K562 (cell line): Measurements from ENCODE around the gene TMEM63C. TPM values are rescaled to one million over a fixed set of nuclear protein-coding genes. Genes with fewer than 3 reads are reported as not detected.

ENCODE experiments used
- ATAC-seq: fragments of 200-7000 bp; cut with Tn5 transposase; 3 replicates; pipeline ENCODE4 v1.9.1; 2020; ENCODE audit warnings: moderate library complexity
- BruUV-seq: library from RNA; stranded (reverse); fragments of 400-500 nt; replicated peaks from 2 replicates; lab custom pipeline; 2021; lab: Mats Ljungman, UMichigan
- CTCF ChIA-PET: fragments of 300-600 bp; formaldehyde crosslinking; extraction: SDS; loops from one replicate; lab custom pipeline; 2021; ENCODE audit warnings: low intra/inter-chr PET ratio; lab: Yijun Ruan, JAX
- POLR2A ChIA-PET: fragments of 300-600, 350-650 bp; sonication (Branson Sonifier 250); formaldehyde crosslinking; extraction: SDS; loops from one replicate; lab custom pipeline; 2021; ENCODE audit warnings: antibody characterized with exemption, inconsistent platforms; lab: Yijun Ruan, JAX
- DNase-seq, 4 experiments: peaks; one replicate each; pipeline versions ENCODE4 v3.0.0 to v3.0.0-alpha.2; 2011 to 2018; ENCODE audit warnings: low spot score in 3 of 4, mixed read lengths in 3 of 4; ENCODE audit errors: extremely low read depth in 1 of 4
- FAIRE-seq: peaks from 2 replicates; lab custom pipeline; 2011; peaks lifted over from hg19 to GRCh38; lab: Jason Lieb, UNC
- H2AFZ ChIP-seq: 2 replicates; pipeline ENCODE4 v1.6.0; 2011; ENCODE audit warnings: low read depth, low read length, control low read depth, inconsistent platforms
- H3K27ac ChIP-seq: fragments of 200-600 bp; 3 replicates; pipeline ENCODE4 v1.8.0; 2011; ENCODE audit warnings: low read depth, mild to moderate bottlenecking, control low read depth, inconsistent platforms, low read length, moderate library complexity, mixed read lengths; ENCODE audit errors: extremely low read depth
- H3K27me3 ChIP-seq, 2 experiments: fragments of 300-600 bp in 1 of 2; 2 replicates in 1 of 2; 3 replicates in 1 of 2; pipeline versions ENCODE4 v1.6.0 to v1.8.0; 2011; ENCODE audit warnings: inconsistent platforms in 2 of 2, low read length in 2 of 2, mild to moderate bottlenecking in 1 of 2, mixed read lengths in 1 of 2, moderate library complexity in 1 of 2; ENCODE audit not compliant: control insufficient read depth in 2 of 2, insufficient read depth in 2 of 2
- H3K36me3 ChIP-seq: fragments of 300-600 bp; 3 replicates; pipeline ENCODE4 v1.8.0; 2011; ENCODE audit warnings: mild to moderate bottlenecking, low read length, inconsistent platforms; ENCODE audit not compliant: control insufficient read depth, insufficient read depth
- H3K4me1 ChIP-seq, 2 experiments: fragments of 200-600 bp in 1 of 2; replicated peaks in 1 of 2; 2 replicates in 1 of 2; 3 replicates in 1 of 2; pipeline versions ENCODE4 v1.5.1 to v1.8.0; 2011; ENCODE audit warnings: inconsistent platforms in 2 of 2, low read length in 2 of 2, mild to moderate bottlenecking in 1 of 2, mixed read lengths in 1 of 2, moderate library complexity in 1 of 2; ENCODE audit not compliant: control insufficient read depth in 2 of 2, insufficient read depth in 2 of 2
- H3K4me2 ChIP-seq: 2 replicates; pipeline ENCODE4 v1.6.1; 2011; ENCODE audit warnings: low read length, control low read depth, inconsistent platforms, mixed read lengths; ENCODE audit not compliant: insufficient read depth
- H3K4me3 ChIP-seq: fragments of 200-600 bp; sonication (generic), shearing (Covaris generic); 2 replicates; pipeline ENCODE4 v1.5.1; 2016; ENCODE audit warnings: control low read depth, inconsistent platforms
- H3K79me2 ChIP-seq: fragments of 200-600 bp; 3 replicates; pipeline ENCODE4 v1.8.0; 2011; ENCODE audit warnings: low read length, inconsistent platforms; ENCODE audit not compliant: control insufficient read depth, insufficient read depth
- H3K9ac ChIP-seq, 2 experiments: 2 replicates each; pipeline versions ENCODE4 v1.6.0 to v1.6.1; 2011; ENCODE audit warnings: low read depth in 2 of 2, low read length in 2 of 2, control low read depth in 1 of 2, inconsistent platforms in 1 of 2, mild to moderate bottlenecking in 1 of 2, mixed read lengths in 1 of 2; ENCODE audit not compliant: insufficient read depth in 1 of 2
- H3K9me1 ChIP-seq: one replicate; pipeline ENCODE4 v1.6.0; 2011; ENCODE audit warnings: inconsistent platforms, mild to moderate bottlenecking, low read length, moderate library complexity; ENCODE audit not compliant: control insufficient read depth, insufficient read depth
- H3K9me3 ChIP-seq: replicated peaks from 2 replicates; pipeline ENCODE4 v1.5.1; 2011; ENCODE audit warnings: low read depth, low read length, inconsistent platforms; ENCODE audit not compliant: control insufficient read depth, insufficient read depth
- H4K20me1 ChIP-seq: replicated peaks from 2 replicates; pipeline ENCODE4 v1.6.1; 2011; ENCODE audit warnings: low read length, inconsistent platforms, mixed read lengths; ENCODE audit not compliant: control insufficient read depth, insufficient read depth
- CREB5 ChIP-seq: fragments of 250-450 bp; sonication (Bioruptor Pico); IDR thresholded peaks from 2 replicates; pipeline ENCODE4 v1.5.0; 2020; ENCODE audit warnings: mild to moderate bottlenecking
- KLF10 ChIP-seq: fragments of 250-450 bp; sonication (Bioruptor Pico); IDR thresholded peaks from 2 replicates; pipeline ENCODE4 v1.6.1; 2021; ENCODE audit warnings: matching md5 sums
- RNF2 ChIP-seq: sonication (generic); IDR thresholded peaks from 2 replicates; pipeline ENCODE4 v1.6.1; 2016
- ZNF133 ChIP-seq: fragments of 250-450 bp; sonication (Bioruptor Pico); IDR thresholded peaks from 2 replicates; pipeline ENCODE4 v1.4.0; 2020; ENCODE audit warnings: mild to moderate bottlenecking
- ZNF212 ChIP-seq: fragments of 450-650 bp; formaldehyde crosslinking; IDR thresholded peaks from 2 replicates; pipeline ENCODE4 v1.4.0; 2020; ENCODE audit warnings: mild to moderate bottlenecking
- ZNF512 ChIP-seq: IDR thresholded peaks from 2 replicates; pipeline ENCODE4 v1.6.1; 2016; ENCODE audit warnings: missing genetic modification characterization, missing compliant biosample characterization
- ZNF717 ChIP-seq: fragments of 250-450 bp; sonication (Bioruptor Pico); IDR thresholded peaks from 2 replicates; pipeline ENCODE4 v1.5.0; 2021
- WGBS: fragments of 100-300 bp; shearing (Covaris generic); methylation state at CpG from one replicate; pipeline ENCODE4 v1.1.6; 2016; ENCODE audit warnings: low coverage, mixed read lengths; ENCODE audit not compliant: insufficient coverage; ENCODE audit errors: missing lambda C conversion rate; 5-methylcytosine and 5-hydroxymethylcytosine counted together
- in situ Hi-C: fragments of 300-500 bp; cut with MboI; formaldehyde crosslinking; loops from 4 replicates; pipeline ENCODE4 v1.15.0; 2018; ENCODE audit warnings: inconsistent platforms, mixed read lengths
- intact Hi-C: fragments of 100-400 bp; cut with micrococcal nuclease; formaldehyde crosslinking; loops from 2 replicates; pipeline ENCODE4 v1.14.2; 2022
- polyA plus RNA-seq, 8 experiments: library from polyadenylated mRNA; depleted of rRNA in 4 of 8; stranded (reverse) in 5 of 8; unstranded in 3 of 8; fragments of >200 nt; fragmentation: Nextera tagmentation in 2 of 8; fragmentation: Illumina TruSeq in 1 of 8; extraction: Ambion mirVana in 2 of 8; extraction: Trizol in 1 of 8; gene quantifications; 2 replicates each; pipeline versions ENCODE4 v1.2.1 to v1.2.3, GENCODE V29; 2011 to 2014; ENCODE audit warnings: inconsistent platforms in 1 of 8, missing spikeins in 1 of 8
- total RNA-seq, 7 experiments: library from RNA; depleted of rRNA in 6 of 7; stranded (reverse); fragments of >200 nt in 6 of 7; fragmentation: Illumina TruSeq in 2 of 7; extraction: Trizol in 2 of 7; gene quantifications; 2 replicates each; pipeline versions ENCODE4 v1.2.1 to v1.2.3, GENCODE V29; 2011 to 2021; ENCODE audit warnings: low replicate concordance in 1 of 7

The TMEM63C gene
- total and polyA plus RNA-seq, 9 of the 15 experiments (the other 6 are each of a cell fraction or from before 2014, with no cell fraction given): 0.07 TPM; not detected in 8

- no peak for TF ChIP-seq CREB5 (CRISPR knock-in tag)
- no peak for TF ChIP-seq ZNF212 (CRISPR knock-in tag)
- no peak for TF ChIP-seq RNF2
Observed at GRCh38 chr14:77241955-77242354, 60.4 kb downstream of the TMEM63C start (continued).

GRCh38 chr14:77242752-77243151 is 61.2 kb downstream of the TMEM63C start:
- TF ChIP-seq RNF2: no peak
- TF ChIP-seq ZNF512: no peak
- TF ChIP-seq ZNF133 (CRISPR knock-in tag): no peak
- TF ChIP-seq ZNF717 (CRISPR knock-in tag): no peak
- TF ChIP-seq KLF10 (CRISPR knock-in tag): no peak
- in situ Hi-C loops (no loop called here), intact Hi-C loops (no loop called here)
- H3K9me1 ChIP-seq: no peaks in the 10 kb centered on the region
- no peak overlapping the region for H2AFZ ChIP-seq
- ChIA-PET POLR2A (no interaction called here), CTCF (no interaction called here)
- H3K4me3 ChIP-seq: no peak overlapping the region
- WGBS: under 1% methylated on average over 10 of the region's 12 CpGs
- ATAC-seq (no peak), DNase-seq (no peak), FAIRE-seq (no peak)
- H3K27ac ChIP-seq: no peak overlapping the region
- H3K9me3 ChIP-seq: no peaks in the 10 kb centered on the region
- H3K27me3 ChIP-seq: peaks cover 0 to 21% of the 10 kb centered on the region in 2 experiments; a peak in 2 of 5 replicates
- no peaks in the 10 kb centered on the region; a peak in 1 of 5 replicates for H3K4me1 ChIP-seq
- no TSS peak for BruUV-seq
- H3K4me2 ChIP-seq: no peak overlapping the region
- no peaks in the 10 kb centered on the region for H4K20me1 ChIP-seq
- no peak overlapping the region for H3K9ac ChIP-seq
- no peaks in the 10 kb centered on the region for H3K79me2 ChIP-seq
- H3K36me3 ChIP-seq: no peaks in the 10 kb centered on the region
